Amniotic epithelial cell (primary cell): ENCODE data around the gene MMS19.
"Not testable (repeated sequence)": the region's sequence is repeated elsewhere in the genome, so short reads cannot be mapped to it uniquely, and the experiment has no call there.

ENCODE experiments used
- DNase-seq: peaks from one replicate; pipeline ENCODE4 v3.0.0-alpha.2; 2010; ENCODE audit warnings: low read depth

MMS19 gene

GRCh38 chr10:97499561-97500296 is 1.5 kb upstream of the MMS19 start:
- DNase-seq: peak; percentile 71

DNA sequence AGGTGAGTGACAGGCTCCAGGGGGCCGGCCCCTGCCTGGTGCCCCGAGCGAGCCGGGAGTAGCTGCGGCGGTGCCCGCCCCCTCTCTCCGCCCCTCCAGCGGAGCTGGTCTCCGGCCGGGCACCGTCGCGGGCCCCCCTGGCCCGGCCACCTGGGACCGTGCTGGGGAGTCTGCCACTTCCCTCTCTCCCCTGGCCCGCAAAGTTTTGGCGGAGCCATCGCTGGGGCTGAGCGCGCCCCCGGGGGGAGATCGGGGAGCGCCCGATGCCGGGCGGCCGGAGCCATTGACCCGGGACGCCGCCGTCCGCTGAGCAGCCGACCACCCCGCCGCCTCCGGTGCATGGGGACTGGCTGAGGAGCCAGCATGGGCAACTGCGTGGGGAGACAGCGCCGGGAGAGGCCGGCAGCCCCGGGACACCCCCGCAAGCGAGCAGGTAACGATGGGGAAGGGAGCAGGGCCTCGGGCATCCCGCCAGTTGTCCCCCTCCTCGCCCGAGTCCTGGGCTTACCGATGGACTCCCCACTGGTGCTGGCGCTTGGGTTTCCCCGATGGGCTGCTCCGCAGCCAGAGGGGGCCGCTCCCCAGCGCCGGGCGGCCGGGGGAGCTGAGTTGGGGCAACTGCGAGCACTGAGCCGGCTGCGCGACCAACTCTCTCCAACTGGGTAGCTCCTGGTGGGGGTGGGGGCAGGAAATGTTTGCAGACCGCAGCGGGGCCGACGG is 779 bp upstream of the MMS19 start, which contains the start of gene UBTD1:
TSS of gene UBTD1 (plus strand) at position 84 of the 720 bp plus-strand sequence. CDS start at position 364, 280 bp downstream.
- DNase-seq: peak; percentile 44

- DNase-seq: peak; percentile 74
Measured at GRCh38 chr10:97497572-97498075, 598 bp downstream of the MMS19 start.

GRCh38 chr10:97494863-97495506 is 3.2 kb downstream of the MMS19 start:
- DNase-seq: peak; percentile 75

DNA sequence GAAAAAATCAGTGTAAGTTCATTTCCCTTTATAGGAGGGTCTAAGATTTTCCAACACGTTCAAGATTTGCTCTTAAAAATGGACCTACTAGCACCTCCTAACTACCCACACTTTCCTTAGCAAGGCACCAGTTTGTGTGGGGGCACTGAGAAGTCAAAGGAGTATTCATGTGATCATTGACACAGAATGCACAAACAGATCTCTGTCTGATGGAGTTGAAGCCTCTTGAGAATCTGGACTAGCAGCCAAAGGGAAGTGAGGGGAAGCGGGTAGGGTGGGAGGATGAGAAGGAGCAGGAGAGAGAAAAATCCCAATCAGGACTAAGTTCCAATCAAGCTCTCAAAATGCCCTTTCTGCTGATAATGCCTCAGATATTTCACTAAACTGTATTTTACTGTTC is 4.1 kb downstream of the MMS19 start:
- no peak for DNase-seq

GRCh38 chr10:97490592-97490991 is 7.6 kb downstream of the MMS19 start:
- DNase-seq: no peak

- no peak for DNase-seq
Measured at GRCh38 chr10:97485647-97486281, 12.5 kb downstream of the MMS19 start.

- no peak for DNase-seq
Measured at GRCh38 chr10:97483921-97484320, 14.3 kb downstream of the MMS19 start.

GRCh38 chr10:97483506-97483905 is 14.7 kb downstream of the MMS19 start:
- peak; percentile 53 for DNase-seq

DNA sequence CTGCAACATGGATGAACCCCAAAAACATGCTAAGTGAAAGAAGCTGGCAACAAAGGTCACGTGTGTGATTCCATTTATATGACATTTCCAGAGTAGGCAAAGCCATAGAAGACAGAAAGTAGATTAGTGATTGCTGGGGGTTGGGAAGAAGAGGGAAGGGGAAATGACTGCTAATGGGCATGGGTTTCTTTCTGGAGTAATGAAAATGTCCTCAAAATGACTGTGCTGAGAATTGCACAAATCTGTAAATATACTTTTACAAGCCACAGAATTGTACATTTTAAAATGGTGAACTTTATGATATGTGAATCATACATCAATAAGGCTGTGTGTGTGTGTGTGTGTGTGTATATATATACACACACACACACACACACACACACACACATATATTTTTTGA is 15.8 kb downstream of the MMS19 start:
- no peak for DNase-seq

GRCh38 chr10:97481071-97481470 is 17.2 kb downstream of the MMS19 start:
- DNase-seq: no peak

GRCh38 chr10:97479939-97480338 is 18.3 kb downstream of the MMS19 start:
- no peak for DNase-seq

- not testable (repeated sequence) for DNase-seq
Measured at GRCh38 chr10:97479410-97479809, 18.8 kb downstream of the MMS19 start.

GRCh38 chr10:97475936-97476594 is 22.2 kb downstream of the MMS19 start:
- peak; percentile 89 for DNase-seq

- DNase-seq: no peak
Measured at GRCh38 chr10:97474918-97475317, 23.3 kb downstream of the MMS19 start.

GRCh38 chr10:97468781-97469180 is 29.4 kb downstream of the MMS19 start:
- DNase-seq: not testable (repeated sequence)

- DNase-seq: no peak
Measured at GRCh38 chr10:97468162-97468561, 30.1 kb downstream of the MMS19 start.

DNA sequence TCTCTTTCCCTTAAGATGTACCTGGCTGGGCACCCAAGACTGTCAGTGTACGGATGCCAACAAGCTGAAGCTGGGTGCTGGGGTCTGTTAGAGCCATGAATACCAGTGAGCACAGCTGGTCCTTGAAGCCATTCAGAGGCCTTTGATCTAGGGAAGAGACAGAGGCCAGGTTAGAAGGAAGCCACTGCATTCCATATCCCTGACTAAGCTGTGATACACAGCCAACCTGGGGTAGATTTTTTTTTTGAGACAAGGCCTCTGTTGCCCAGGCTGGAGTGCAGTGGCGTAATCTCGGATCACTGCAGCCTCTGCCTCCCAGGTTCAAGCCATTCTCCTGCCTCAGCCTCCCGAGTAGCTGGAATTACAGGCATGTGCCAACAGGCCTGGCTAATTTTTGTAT is 31.5 kb downstream of the MMS19 start:
- peak; percentile 28 for DNase-seq

GRCh38 chr10:97465982-97466381 is 32.2 kb downstream of the MMS19 start:
- no peak for DNase-seq

GRCh38 chr10:97464226-97464625 is 34.0 kb downstream of the MMS19 start:
- no peak for DNase-seq

DNA sequence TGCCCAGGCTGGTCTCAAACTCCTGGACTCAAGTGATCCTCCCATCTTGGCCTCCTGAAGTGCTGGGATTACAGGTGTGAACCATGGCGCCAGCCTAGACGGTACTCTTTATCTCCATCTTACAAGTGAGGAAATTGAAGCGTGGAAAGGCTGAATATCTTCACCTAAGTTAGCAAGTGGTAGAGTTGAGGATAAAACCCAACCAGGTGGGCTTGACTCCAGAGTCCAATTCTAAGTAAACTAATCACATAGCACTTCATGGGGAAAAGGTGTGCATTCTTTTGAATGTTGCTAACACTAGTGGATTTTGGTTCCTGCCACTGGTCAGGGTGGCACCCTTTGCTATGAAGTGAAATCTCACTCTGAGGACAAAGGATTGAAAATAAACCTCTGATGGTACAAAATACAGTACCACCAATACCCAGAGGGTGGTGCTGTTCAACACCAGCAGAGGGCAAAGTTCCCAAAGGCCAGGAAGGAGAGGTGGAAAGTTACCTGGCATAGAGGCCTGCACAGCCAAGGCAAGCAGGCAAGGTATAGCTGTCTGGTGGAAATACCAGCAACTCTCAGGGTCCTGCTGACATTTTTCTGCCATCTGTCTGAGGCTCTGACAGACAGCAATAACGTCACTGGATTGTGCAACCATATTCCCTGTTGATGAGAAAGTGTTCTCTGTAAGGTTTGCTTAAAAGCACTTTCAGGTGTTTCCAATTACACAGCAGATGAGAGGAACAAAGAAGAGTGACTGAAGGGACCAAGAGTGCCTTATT is 34.7 kb downstream of the MMS19 start:
- DNase-seq: peak; percentile 63
